Naive B cell (primary cell): ENCODE results near the gene ITPR2. TPM values are rescaled to one million over a fixed set of nuclear protein-coding genes. Genes with fewer than 3 reads are reported as not detected.
"Not testable (repeated sequence)": the region's sequence is repeated elsewhere in the genome, so short reads cannot be mapped to it uniquely, and the experiment has no call there.

Source experiments
- ATAC-seq, 2 donors: fragments of 150-1000 bp; cut with Tn5 transposase; 2 replicates each; pipeline ENCODE4 v1.10.0; 2021; ENCODE audit warnings: low read depth in 2 of 2, mild to moderate bottlenecking in 2 of 2, moderate library complexity in 2 of 2
- DNase-seq: peaks from one replicate; pipeline ENCODE4 v3.0.0; 2022
- H3K27ac Mint-ChIP-seq, 6 donors: one replicate each; pipeline ENCODE4 v1.8.0; 2020 to 2022; ENCODE audit warnings: mild to moderate bottlenecking in 6 of 6, mixed read lengths in 6 of 6, moderate library complexity in 5 of 6, inconsistent platforms in 2 of 6
- H3K27me3 Mint-ChIP-seq, 3 donors: one replicate each; pipeline ENCODE4 v1.8.0; 2021 to 2022; ENCODE audit warnings: mixed read lengths in 3 of 3, mild to moderate bottlenecking in 1 of 3
- H3K36me3 Mint-ChIP-seq, 2 donors: one replicate each; pipeline ENCODE4 v1.8.0; 2020 to 2022; ENCODE audit warnings: mixed read lengths in 2 of 2, inconsistent platforms in 1 of 2, mild to moderate bottlenecking in 1 of 2
- H3K4me1 Mint-ChIP-seq, 3 donors: one replicate each; pipeline ENCODE4 v1.8.0; 2020 to 2022; ENCODE audit warnings: mixed read lengths in 3 of 3, inconsistent platforms in 1 of 3, mild to moderate bottlenecking in 1 of 3, moderate library complexity in 1 of 3
- H3K4me3 Mint-ChIP-seq, 8 donors: one replicate each; pipeline ENCODE4 v1.8.0; 2020 to 2022; ENCODE audit warnings: mild to moderate bottlenecking in 8 of 8, mixed read lengths in 8 of 8, moderate library complexity in 8 of 8, inconsistent platforms in 2 of 8
- H3K9me3 Mint-ChIP-seq, 7 donors: one replicate each; pipeline ENCODE4 v1.8.0; 2020 to 2022; ENCODE audit warnings: mixed read lengths in 7 of 7, mild to moderate bottlenecking in 5 of 7, inconsistent platforms in 2 of 7, moderate library complexity in 1 of 7
- polyA plus RNA-seq, 6 donors: library from polyadenylated mRNA; unstranded; fragments of 300-500 nt; fragmentation: Illumina TruSeq; gene quantifications; one replicate each; pipeline ENCODE4 v1.2.3, GENCODE V29; 2021; ENCODE audit warnings: low read depth in 6 of 6

The ITPR2 gene
- polyA plus RNA-seq, 6 donors from 2014 or later = 6.7 to 23.6 (median 20.6) TPM

- peaks cover 11 to 17% (median 14%) of the 10 kb centered on the region in 3 donors for H3K4me1 Mint-ChIP-seq
- peak overlapping the region in 2 of 6 donors; percentile 90 to 91 for H3K27ac Mint-ChIP-seq
- H3K9me3 Mint-ChIP-seq = peaks cover 0 to 3% (median 0%) of the 10 kb centered on the region in 7 donors
- H3K4me3 Mint-ChIP-seq = no peak overlapping the region
- ATAC-seq (no peak), DNase-seq (no peak)
- H3K36me3 Mint-ChIP-seq = no peaks in the 10 kb centered on the region
- H3K27me3 Mint-ChIP-seq = no peaks in the 10 kb centered on the region
These were observed 12.2 kb upstream of the ITPR2 start for GRCh38 chr12:26845057-26845666.

DNA sequence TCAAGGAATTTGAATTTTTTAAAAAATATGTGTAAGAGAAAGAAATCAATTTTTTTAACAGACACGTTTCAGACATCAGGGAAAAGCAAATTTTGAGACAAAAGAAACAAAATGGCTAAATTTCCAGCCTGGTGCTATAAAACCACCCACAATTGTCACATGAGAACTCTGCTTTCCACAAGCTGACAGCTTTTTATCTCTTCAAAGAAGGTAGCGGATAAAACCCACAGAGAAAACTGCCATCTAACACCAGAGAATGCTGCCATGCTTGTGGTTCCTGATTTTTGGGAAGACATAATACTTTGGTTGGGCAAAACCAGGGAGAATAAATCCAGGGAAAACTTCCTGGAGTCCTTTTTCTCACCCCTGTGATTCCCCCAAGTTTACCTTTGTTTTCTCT, 10.3 kb upstream of the ITPR2 start:
- Mint-ChIP-seq H3K4me3 (no peak overlapping the region), H3K4me1 (peaks cover 11 to 17% (median 14%) of the 10 kb centered on the region in 3 donors), H3K27me3 (no peaks in the 10 kb centered on the region), H3K9me3 (peaks cover 0 to 3% (median 0%) of the 10 kb centered on the region in 7 donors), H3K27ac (no peak overlapping the region), H3K36me3 (no peaks in the 10 kb centered on the region)
- ATAC-seq (no peak), DNase-seq (no peak)

DNA sequence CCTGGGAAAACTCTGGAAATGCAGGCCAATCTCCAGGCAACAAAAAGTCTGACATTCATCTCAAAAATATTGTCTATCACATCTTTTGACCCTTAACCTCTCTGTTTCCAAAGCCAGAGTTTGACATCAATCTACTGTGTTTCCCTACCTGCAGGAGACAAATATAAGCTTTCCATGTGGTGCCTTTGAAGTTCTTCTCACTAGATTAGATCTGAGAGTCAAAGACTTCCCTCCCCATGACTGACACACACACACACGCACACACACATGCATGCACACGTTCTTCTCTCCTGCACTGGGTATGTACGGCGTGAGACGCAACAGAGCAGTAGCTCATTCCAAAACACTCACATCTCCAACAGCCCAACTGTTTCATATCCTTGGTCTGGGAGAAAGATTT, 8.1 kb upstream of the ITPR2 start:
- no peak for ATAC-seq
- H3K9me3 Mint-ChIP-seq = no peaks in the 10 kb centered on the region
- no peak overlapping the region for H3K4me3 Mint-ChIP-seq
- DNase-seq = no peak
- no peak overlapping the region for H3K27ac Mint-ChIP-seq
- peaks cover 3 to 10% (median 4%) of the 10 kb centered on the region in 3 donors for H3K4me1 Mint-ChIP-seq
- H3K36me3 Mint-ChIP-seq = no peaks in the 10 kb centered on the region
- no peaks in the 10 kb centered on the region for H3K27me3 Mint-ChIP-seq

DNA sequence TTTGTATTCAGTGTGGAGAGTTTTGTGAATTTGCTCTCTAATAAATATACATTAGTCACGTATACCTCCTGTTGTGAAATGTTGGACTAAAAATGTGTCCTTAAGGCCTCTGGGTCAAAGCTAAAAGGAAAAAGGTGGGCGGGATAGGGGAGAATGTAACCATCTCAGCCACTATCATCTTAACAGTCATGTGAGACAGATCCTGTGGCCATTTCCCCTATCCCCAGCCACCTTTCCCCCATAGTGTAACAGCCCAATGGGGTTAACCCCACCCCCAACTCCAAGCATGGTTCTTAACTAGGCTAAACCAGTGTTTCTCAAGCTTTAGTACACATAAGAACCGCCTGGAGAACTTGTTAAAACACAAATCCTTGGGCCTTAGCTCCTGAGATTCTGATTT, 6.5 kb upstream of the ITPR2 start:
- no peaks in the 10 kb centered on the region for H3K9me3 Mint-ChIP-seq
- DNase-seq = no peak
- no peaks in the 10 kb centered on the region for H3K27me3 Mint-ChIP-seq
- H3K27ac Mint-ChIP-seq = no peak overlapping the region
- H3K4me1 Mint-ChIP-seq = peaks cover 0 to 7% (median 3%) of the 10 kb centered on the region in 3 donors
- H3K4me3 Mint-ChIP-seq = no peak overlapping the region
- no peaks in the 10 kb centered on the region for H3K36me3 Mint-ChIP-seq
- no peak for ATAC-seq

DNA sequence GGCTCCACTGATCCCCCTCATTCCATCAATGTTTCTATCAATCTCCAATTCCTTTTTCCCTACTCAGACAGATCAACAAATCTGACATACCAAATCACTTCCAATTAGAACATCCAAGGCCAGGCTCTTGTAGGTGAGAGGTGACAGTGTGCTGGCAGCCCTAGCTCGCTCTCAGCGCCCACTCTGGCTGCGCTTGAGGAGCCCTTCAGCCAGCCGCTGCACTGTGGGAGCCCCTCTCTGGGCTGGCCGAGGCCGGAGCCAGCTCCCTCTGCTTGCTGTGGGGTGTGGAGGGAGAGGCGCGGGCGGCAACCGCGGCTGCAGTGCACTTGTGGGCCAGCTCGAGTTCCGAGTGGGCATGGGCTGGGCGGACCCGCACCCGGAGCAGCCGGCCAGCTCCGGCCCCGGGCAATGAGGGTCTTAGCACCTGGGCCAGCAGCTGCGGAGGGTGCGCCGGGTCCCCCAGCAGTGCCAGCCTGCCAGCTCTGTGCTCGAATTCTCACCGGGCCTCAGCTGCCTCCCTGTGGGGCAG, 6.0 kb upstream of the ITPR2 start:
- DNase-seq (no peak), ATAC-seq (no peak)
- H3K36me3 Mint-ChIP-seq = no peaks in the 10 kb centered on the region
- no peak overlapping the region for H3K27ac Mint-ChIP-seq
- peaks cover 4 to 11% (median 6%) of the 10 kb centered on the region in 3 donors for H3K4me1 Mint-ChIP-seq
- H3K9me3 Mint-ChIP-seq = no peaks in the 10 kb centered on the region
- no peak overlapping the region for H3K4me3 Mint-ChIP-seq
- no peaks in the 10 kb centered on the region for H3K27me3 Mint-ChIP-seq

GRCh38 chr12:26836201-26836600, 3.2 kb upstream of the ITPR2 start:
- Mint-ChIP-seq H3K36me3 (no peaks in the 10 kb centered on the region), H3K4me1 (peaks cover 19 to 26% (median 22%) of the 10 kb centered on the region in 3 donors), H3K27me3 (no peaks in the 10 kb centered on the region), H3K4me3 (peak overlapping the region in 1 of 8 donors; percentile 93), H3K27ac (peak overlapping the region in 2 of 6 donors; percentile 11 to 13), H3K9me3 (no peaks in the 10 kb centered on the region)
- no peak for DNase-seq
- ATAC-seq = no peak

- peaks cover 32 to 40% (median 34%) of the 10 kb centered on the region in 3 donors for H3K4me1 Mint-ChIP-seq
- not testable (repeated sequence) for H3K36me3 Mint-ChIP-seq, H3K27me3 Mint-ChIP-seq, DNase-seq, ATAC-seq, H3K9me3 Mint-ChIP-seq
- H3K4me3 Mint-ChIP-seq = peak overlapping the region in 6 of 8 donors; percentile 15 to 97 (median 94)
- H3K27ac Mint-ChIP-seq = peak overlapping the region in 1 of 6 donors; percentile 99
These were observed 1.6 kb upstream of the ITPR2 start for GRCh38 chr12:26834503-26835060.

GRCh38 chr12:26833743-26834490, 923 bp upstream of the ITPR2 start:
- Mint-ChIP-seq H3K27me3 (no peaks in the 10 kb centered on the region), H3K4me3 (peak overlapping the region; percentile 88 to 100 (median 96)), H3K9me3 (no peaks in the 10 kb centered on the region), H3K27ac (peak overlapping the region in 5 of 6 donors; percentile 61 to 99 (median 78)), H3K4me1 (peaks cover 37 to 40% (median 40%) of the 10 kb centered on the region in 3 donors), H3K36me3 (no peaks in the 10 kb centered on the region)
- DNase-seq (peak; percentile 37), ATAC-seq (peak; percentile 26 to 34)

DNA sequence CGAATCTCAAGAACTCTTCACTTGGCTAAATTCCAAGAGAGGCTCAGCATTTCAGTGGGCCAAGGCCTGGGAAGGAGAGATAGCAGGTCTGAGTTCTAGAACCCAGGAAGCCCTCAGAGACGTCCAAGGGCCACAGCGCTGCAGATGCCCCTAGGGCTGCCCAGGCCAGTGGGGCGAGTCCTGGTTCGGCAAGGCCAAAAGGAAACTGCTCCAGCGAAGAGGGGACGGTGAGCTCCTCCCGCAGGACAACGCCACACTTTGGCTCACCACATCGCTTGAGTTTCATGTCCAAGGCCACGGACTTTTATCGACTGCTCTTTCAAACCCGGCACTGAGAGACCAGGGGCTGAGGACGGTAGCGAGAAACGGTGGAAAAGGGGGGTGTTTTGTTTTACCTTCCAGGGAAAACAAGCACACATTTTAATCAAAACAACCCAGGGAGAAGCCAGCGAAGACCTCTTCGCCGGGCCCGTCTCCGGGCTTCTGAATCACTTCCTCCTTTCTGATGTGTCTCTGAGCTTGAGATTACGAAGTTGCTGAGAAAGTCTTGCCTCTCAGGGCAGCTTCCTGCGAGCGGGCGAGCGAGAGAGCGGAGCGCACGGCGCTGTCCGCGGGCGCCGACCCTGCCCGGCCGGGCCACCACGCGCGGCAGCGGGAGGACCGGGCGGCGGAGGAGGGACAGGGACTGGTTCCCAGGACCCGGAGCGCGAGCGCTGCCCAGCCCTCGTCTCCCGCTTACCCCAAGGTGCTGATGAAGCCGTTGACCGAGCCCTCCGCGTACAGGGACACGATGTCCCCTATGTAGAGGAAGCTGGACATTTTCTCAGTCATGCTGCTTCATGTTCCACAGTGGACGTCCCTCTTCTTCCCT, 808 bp downstream of the ITPR2 start:
- Mint-ChIP-seq H3K4me1 (peaks cover 43 to 56% (median 55%) of the 10 kb centered on the region in 3 donors), H3K4me3 (peak overlapping the region; percentile 93 to 100 (median 99)), H3K36me3 (no peaks in the 10 kb centered on the region), H3K27me3 (no peaks in the 10 kb centered on the region), H3K9me3 (no peaks in the 10 kb centered on the region), H3K27ac (peak overlapping the region; percentile 99 to 100 (median 99))
- ATAC-seq (peak; percentile 65 to 66), DNase-seq (peak; percentile 78)

DNA sequence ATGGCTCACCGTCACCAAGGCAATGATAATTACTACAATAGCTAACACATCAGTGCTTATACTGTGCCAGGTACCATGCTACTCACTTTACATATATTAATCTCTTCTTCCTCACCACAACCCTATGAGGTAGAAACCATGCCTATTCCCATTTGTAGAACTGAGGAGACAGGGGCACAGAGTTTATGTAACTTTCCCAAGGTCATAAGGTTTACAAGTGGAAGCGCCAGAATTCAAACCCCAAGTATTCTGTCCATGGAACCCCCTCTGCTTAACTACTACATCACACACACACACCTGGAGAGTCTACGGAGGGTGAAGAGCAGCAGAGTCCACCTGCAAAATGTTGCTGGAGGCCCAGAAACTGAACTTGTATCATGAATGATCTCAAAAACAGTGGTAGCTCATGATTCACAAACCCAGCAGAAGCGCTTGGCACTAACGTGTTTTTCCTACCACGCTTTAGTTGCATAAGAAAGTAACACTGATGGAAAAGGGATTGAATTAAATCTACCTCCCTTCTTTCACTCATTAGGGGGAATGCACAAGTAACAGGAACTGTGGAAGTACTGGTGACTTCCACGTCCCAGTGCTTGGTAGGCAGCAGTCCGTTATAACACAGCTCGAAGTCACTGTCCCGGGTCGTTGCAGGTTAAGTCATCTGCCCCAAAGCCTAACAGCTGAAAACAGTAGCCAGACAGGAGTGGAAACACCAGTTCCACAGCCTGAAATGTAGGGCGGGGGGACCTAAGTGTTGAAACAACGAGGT, 2.0 kb downstream of the ITPR2 start:
- ATAC-seq = no peak
- peak overlapping the region in 5 of 6 donors; percentile 30 to 99 (median 58) for H3K27ac Mint-ChIP-seq
- H3K27me3 Mint-ChIP-seq = no peaks in the 10 kb centered on the region
- no peaks in the 10 kb centered on the region for H3K36me3 Mint-ChIP-seq
- peaks cover 50 to 65% (median 64%) of the 10 kb centered on the region in 3 donors for H3K4me1 Mint-ChIP-seq
- H3K4me3 Mint-ChIP-seq = peak overlapping the region; percentile 48 to 97 (median 78)
- DNase-seq = no peak
- H3K9me3 Mint-ChIP-seq = no peaks in the 10 kb centered on the region

DNA sequence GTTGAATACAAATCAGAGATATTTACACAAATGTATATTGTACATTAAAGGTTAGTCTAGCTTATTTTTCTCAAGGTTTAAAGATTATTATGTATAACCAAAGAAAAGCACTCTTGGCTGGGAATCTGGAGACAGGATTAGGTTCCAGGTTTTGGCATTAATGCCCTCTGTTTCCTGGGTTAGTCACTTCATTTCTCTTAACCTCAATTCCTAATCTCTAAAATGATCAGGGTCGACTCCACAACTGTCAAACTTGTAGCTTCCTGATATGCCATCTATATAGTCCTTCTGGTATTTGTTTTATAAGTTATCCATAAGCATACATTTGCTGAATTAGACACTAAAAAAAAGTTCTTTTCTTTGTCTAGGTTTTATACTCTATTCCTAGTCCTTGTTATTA, 2.6 kb downstream of the ITPR2 start:
- H3K27me3 Mint-ChIP-seq = no peaks in the 10 kb centered on the region
- peak overlapping the region in 1 of 6 donors; percentile 99 for H3K27ac Mint-ChIP-seq
- DNase-seq (no peak), ATAC-seq (no peak)
- H3K4me1 Mint-ChIP-seq = peaks cover 52 to 68% (median 67%) of the 10 kb centered on the region in 3 donors
- no peaks in the 10 kb centered on the region for H3K9me3 Mint-ChIP-seq
- peak overlapping the region in 6 of 8 donors; percentile 22 to 97 (median 79) for H3K4me3 Mint-ChIP-seq
- no peaks in the 10 kb centered on the region for H3K36me3 Mint-ChIP-seq
